ENCODE data around the gene MAMDC2. TPM values are rescaled to one million over a fixed set of nuclear protein-coding genes. Genes with fewer than 3 reads are reported as not detected.
"Not testable (repeated sequence)": the region's sequence is repeated elsewhere in the genome, so short reads cannot be mapped to it uniquely, and the experiment has no call there.

Gene MAMDC2
- polyA plus RNA-seq, 2 of the 4 experiments (the other 2 are of a cell fraction) = 0.30 to 0.34 TPM

- Histone ChIP-seq H3K9me3 (no peaks in the 10 kb centered on the region), H3K4me3 (no peak overlapping the region), H3K4me2 (no peak overlapping the region), H3K27ac (no peak overlapping the region), H3K4me1 (no peaks in the 10 kb centered on the region)
- ATAC-seq (no peak), FAIRE-seq (no peak), DNase-seq (ENCODE audit: low read depth in 1 of 2, low spot score in 1 of 2) (no peak)
- 38% methylated on average over 6 of the region's 6 CpGs for WGBS (ENCODE audit: missing lambda C conversion rate)
- CTCF ChIA-PET = no interaction called here
- no peak for TF ChIP-seq JUN (IDR thresholded peaks at IDR 0.05)
- no peak for TF ChIP-seq BCL3 (IDR thresholded peaks at IDR 0.05)
- TF ChIP-seq KDM5A (IDR thresholded peaks at IDR 0.05) = no peak
- no peak for TF ChIP-seq EHMT2 (IDR thresholded peaks at IDR 0.05; ENCODE audit: low read depth)
- TF ChIP-seq POLR2AphosphoS2 (conservative IDR thresholded peaks at IDR 0.05; ENCODE audit: low read length) = no peak
- TF ChIP-seq, protein P1, sequence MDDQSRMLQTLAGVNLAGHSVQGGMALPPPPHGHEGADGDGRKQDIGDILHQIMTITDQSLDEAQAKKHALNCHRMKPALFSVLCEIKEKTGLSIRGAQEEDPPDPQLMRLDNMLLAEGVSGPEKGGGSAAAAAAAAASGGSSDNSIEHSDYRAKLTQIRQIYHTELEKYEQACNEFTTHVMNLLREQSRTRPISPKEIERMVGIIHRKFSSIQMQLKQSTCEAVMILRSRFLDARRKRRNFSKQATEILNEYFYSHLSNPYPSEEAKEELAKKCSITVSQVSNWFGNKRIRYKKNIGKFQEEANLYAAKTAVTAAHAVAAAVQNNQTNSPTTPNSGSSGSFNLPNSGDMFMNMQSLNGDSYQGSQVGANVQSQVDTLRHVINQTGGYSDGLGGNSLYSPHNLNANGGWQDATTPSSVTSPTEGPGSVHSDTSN (IDR thresholded peaks at IDR 0.05) = no peak
- TF ChIP-seq FOSB (CRISPR knock-in tag; IDR thresholded peaks at IDR 0.05) = no peak
- no peak for TF ChIP-seq RCOR1 (IDR thresholded peaks at IDR 0.05; ENCODE audit: low read depth, low read length)
- no peak for TF ChIP-seq MAFK (IDR thresholded peaks at IDR 0.05; ENCODE audit: partially characterized antibody)
- no peak for TF ChIP-seq GATA3 (IDR thresholded peaks at IDR 0.05; ENCODE audit: borderline replicate concordance)
- no peak for TF ChIP-seq RNF2 (IDR thresholded peaks at IDR 0.05; ENCODE audit: borderline replicate concordance, low read depth)
- no peak for TF ChIP-seq ZFP36 (IDR thresholded peaks at IDR 0.05; ENCODE audit: borderline replicate concordance, partially characterized antibody)
- POLR2A ChIA-PET = no interaction called here
These were observed 7.0 kb upstream of the MAMDC2 start for GRCh38 chr9:70036641-70037040.

- DNase-seq (ENCODE audit: low read depth in 1 of 2, low spot score in 1 of 2); CTCF ChIA-PET; H3K4me3 ChIP-seq; H3K4me1 ChIP-seq; FAIRE-seq; H3K4me2 ChIP-seq; H3K27ac ChIP-seq; H3K9me3 ChIP-seq; POLR2A ChIA-PET: not testable (repeated sequence)
- 10% methylated on average over 4 of the region's 4 CpGs for WGBS (ENCODE audit: missing lambda C conversion rate)
- ATAC-seq = 0 out of 6 replicates have a peak, but pooled peaks of 1 of the 2 experiments have one; percentile 28
These were observed 5.5 kb upstream of the MAMDC2 start for GRCh38 chr9:70038171-70038621.

DNA sequence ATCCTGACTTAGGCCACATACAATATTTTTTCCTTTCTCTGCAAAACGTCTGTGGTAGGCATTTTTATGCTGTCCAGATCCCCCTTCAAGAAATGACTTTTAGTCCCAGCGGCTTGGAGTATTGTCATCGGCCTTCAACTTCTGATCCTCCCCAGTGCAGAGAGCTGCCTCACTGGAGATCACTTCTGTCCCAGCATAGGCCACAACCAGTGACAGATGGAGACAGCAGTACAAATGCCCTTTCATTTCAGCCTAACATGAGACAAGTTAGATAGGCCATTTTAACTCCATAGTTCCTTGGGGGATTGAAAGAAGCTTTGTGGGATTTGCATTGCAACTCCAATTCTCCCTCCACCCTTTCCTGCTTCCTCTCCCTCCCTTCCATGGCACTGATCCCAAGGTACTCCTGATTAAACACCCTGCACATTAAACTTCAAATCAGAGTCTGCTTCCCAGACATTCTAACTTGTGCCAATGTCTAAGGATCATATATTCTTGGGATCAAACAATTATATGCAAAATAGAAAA, 3.2 kb upstream of the MAMDC2 start:
- 55% methylated on average over 3 of the region's 3 CpGs for WGBS (ENCODE audit: missing lambda C conversion rate)

More for the DNA sequence above, 3.2 kb upstream of the MAMDC2 start:
- FAIRE-seq (no peak), DNase-seq (ENCODE audit: low read depth in 1 of 2, low spot score in 1 of 2) (no peak), ATAC-seq (no peak)
- Histone ChIP-seq H3K4me3 (no peak overlapping the region), H3K4me2 (no peak overlapping the region), H3K9me3 (no peaks in the 10 kb centered on the region), H3K27ac (no peak overlapping the region), H3K4me1 (no peaks in the 10 kb centered on the region)
- ChIA-PET CTCF (no interaction called here), POLR2A (no interaction called here)
- TF ChIP-seq KDM5A (IDR thresholded peaks at IDR 0.05) (no peak), JUNB (IDR thresholded peaks at IDR 0.05) (no peak), ZFP36 (IDR thresholded peaks at IDR 0.05; ENCODE audit: borderline replicate concordance, partially characterized antibody) (no peak), MYC (IDR thresholded peaks at IDR 0.05; ENCODE audit: borderline replicate concordance, low read length) (no peak), RCOR1 (IDR thresholded peaks at IDR 0.05; ENCODE audit: low read depth, low read length) (no peak), EHMT2 (IDR thresholded peaks at IDR 0.05; ENCODE audit: low read depth) (no peak), CHD2 (IDR thresholded peaks at IDR 0.05; ENCODE audit: low read length, partially characterized antibody) (no peak), HOXA7 (CRISPR knock-in tag; IDR thresholded peaks at IDR 0.05) (no peak), CBX2 (IDR thresholded peaks at IDR 0.05; ENCODE audit: borderline replicate concordance, low read depth) (no peak), TP53 (CRISPR knock-in tag; IDR thresholded peaks at IDR 0.05) (no peak), HOXB13 (CRISPR knock-in tag; IDR thresholded peaks at IDR 0.05; ENCODE audit: low read depth) (no peak), CEBPB (IDR thresholded peaks at IDR 0.05) (no peak), GATA3 (IDR thresholded peaks at IDR 0.05; ENCODE audit: borderline replicate concordance) (no peak), POLR2AphosphoS2 (conservative IDR thresholded peaks at IDR 0.05; ENCODE audit: low read length) (no peak), SMC3 (IDR thresholded peaks at IDR 0.05) (no peak), FOSL2 (IDR thresholded peaks at IDR 0.05) (no peak), FOSL2 (CRISPR knock-in tag; IDR thresholded peaks at IDR 0.05) (no peak)
- TF ChIP-seq, protein P2, sequence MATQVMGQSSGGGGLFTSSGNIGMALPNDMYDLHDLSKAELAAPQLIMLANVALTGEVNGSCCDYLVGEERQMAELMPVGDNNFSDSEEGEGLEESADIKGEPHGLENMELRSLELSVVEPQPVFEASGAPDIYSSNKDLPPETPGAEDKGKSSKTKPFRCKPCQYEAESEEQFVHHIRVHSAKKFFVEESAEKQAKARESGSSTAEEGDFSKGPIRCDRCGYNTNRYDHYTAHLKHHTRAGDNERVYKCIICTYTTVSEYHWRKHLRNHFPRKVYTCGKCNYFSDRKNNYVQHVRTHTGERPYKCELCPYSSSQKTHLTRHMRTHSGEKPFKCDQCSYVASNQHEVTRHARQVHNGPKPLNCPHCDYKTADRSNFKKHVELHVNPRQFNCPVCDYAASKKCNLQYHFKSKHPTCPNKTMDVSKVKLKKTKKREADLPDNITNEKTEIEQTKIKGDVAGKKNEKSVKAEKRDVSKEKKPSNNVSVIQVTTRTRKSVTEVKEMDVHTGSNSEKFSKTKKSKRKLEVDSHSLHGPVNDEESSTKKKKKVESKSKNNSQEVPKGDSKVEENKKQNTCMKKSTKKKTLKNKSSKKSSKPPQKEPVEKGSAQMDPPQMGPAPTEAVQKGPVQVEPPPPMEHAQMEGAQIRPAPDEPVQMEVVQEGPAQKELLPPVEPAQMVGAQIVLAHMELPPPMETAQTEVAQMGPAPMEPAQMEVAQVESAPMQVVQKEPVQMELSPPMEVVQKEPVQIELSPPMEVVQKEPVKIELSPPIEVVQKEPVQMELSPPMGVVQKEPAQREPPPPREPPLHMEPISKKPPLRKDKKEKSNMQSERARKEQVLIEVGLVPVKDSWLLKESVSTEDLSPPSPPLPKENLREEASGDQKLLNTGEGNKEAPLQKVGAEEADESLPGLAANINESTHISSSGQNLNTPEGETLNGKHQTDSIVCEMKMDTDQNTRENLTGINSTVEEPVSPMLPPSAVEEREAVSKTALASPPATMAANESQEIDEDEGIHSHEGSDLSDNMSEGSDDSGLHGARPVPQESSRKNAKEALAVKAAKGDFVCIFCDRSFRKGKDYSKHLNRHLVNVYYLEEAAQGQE (IDR thresholded peaks at IDR 0.05) = no peak
- TF ChIP-seq, protein P3, sequence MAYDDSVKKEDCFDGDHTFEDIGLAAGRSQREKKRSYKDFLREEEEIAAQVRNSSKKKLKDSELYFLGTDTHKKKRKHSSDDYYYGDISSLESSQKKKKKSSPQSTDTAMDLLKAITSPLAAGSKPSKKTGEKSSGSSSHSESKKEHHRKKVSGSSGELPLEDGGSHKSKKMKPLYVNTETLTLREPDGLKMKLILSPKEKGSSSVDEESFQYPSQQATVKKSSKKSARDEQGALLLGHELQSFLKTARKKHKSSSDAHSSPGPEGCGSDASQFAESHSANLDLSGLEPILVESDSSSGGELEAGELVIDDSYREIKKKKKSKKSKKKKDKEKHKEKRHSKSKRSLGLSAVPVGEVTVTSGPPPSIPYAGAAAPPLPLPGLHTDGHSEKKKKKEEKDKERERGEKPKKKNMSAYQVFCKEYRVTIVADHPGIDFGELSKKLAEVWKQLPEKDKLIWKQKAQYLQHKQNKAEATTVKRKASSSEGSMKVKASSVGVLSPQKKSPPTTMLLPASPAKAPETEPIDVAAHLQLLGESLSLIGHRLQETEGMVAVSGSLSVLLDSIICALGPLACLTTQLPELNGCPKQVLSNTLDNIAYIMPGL (CRISPR knock-in tag; IDR thresholded peaks at IDR 0.05; ENCODE audit: borderline replicate concordance) = no peak
